Measurements from ENCODE around the gene SCYL2.

DNA sequence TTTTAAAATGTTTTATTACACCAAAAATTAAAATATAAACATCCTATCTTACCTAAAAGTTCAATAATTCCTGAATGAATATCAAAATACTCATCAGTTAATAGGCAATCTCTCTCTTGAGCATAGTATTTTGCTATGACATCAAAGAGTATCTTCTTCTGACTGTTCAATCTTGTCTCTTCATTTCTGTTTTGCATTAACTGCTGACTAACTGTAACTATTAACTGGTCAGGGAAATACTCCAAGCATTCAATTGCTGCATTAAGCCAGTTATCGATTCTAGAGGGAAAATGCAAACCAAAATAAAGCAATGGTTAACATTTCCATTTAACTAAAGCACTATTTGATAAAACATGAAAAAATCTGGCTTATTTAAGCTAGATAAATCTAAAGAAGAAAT is 13.5 kb upstream of the SCYL2 start:
- TF ChIP-seq, protein P1, sequence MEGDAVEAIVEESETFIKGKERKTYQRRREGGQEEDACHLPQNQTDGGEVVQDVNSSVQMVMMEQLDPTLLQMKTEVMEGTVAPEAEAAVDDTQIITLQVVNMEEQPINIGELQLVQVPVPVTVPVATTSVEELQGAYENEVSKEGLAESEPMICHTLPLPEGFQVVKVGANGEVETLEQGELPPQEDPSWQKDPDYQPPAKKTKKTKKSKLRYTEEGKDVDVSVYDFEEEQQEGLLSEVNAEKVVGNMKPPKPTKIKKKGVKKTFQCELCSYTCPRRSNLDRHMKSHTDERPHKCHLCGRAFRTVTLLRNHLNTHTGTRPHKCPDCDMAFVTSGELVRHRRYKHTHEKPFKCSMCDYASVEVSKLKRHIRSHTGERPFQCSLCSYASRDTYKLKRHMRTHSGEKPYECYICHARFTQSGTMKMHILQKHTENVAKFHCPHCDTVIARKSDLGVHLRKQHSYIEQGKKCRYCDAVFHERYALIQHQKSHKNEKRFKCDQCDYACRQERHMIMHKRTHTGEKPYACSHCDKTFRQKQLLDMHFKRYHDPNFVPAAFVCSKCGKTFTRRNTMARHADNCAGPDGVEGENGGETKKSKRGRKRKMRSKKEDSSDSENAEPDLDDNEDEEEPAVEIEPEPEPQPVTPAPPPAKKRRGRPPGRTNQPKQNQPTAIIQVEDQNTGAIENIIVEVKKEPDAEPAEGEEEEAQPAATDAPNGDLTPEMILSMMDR (IDR thresholded peaks at IDR 0.05) = no peak
- no peak for TF ChIP-seq POLR2A (IDR thresholded peaks at IDR 0.05)

Measured in esophagus squamous epithelium (tissue), 4 donors.